H9 (cell line): ENCODE results near the gene ACSM4. TPM values are rescaled to one million over a fixed set of nuclear protein-coding genes. Genes with fewer than 3 reads are reported as not detected.

ENCODE experiments used
- DNase-seq: peaks from one replicate; pipeline ENCODE4 v3.0.0-alpha.2; 2017
- H2AFZ ChIP-seq: one replicate; pipeline ENCODE4 v1.6.1; 2013; ENCODE audit warnings: mild to moderate bottlenecking, low read length, control low read depth, moderate library complexity
- H2AK5ac ChIP-seq: 2 replicates; pipeline ENCODE4 v1.6.1; 2013; ENCODE audit warnings: low read length, control low read depth, mixed read lengths; ENCODE audit not compliant: insufficient read length
- H2BK120ac ChIP-seq: one replicate; pipeline ENCODE4 v1.6.1; 2013; ENCODE audit warnings: low read depth, mild to moderate bottlenecking, low read length, control low read depth, inconsistent platforms; ENCODE audit not compliant: poor library complexity, severe bottlenecking
- H2BK12ac ChIP-seq: 2 replicates; pipeline ENCODE4 v1.6.1; 2013; ENCODE audit warnings: low read length, control low read depth, mixed read lengths, low read depth; ENCODE audit not compliant: insufficient read length
- H2BK15ac ChIP-seq: 2 replicates; pipeline ENCODE4 v1.6.1; 2013; ENCODE audit warnings: low read depth, low read length, control low read depth
- H2BK20ac ChIP-seq: one replicate; pipeline ENCODE4 v1.6.1; 2013; ENCODE audit warnings: low read depth, mild to moderate bottlenecking, low read length, control low read depth, inconsistent platforms; ENCODE audit not compliant: poor library complexity, severe bottlenecking
- H2BK5ac ChIP-seq: 2 replicates; pipeline ENCODE4 v1.6.1; 2013; ENCODE audit warnings: low read length, control low read depth, mixed read lengths; ENCODE audit not compliant: insufficient read length
- H3K14ac ChIP-seq: 2 replicates; pipeline ENCODE4 v1.6.1; 2013; ENCODE audit warnings: low read length, control low read depth; ENCODE audit not compliant: insufficient read depth
- H3K18ac ChIP-seq: 2 replicates; pipeline ENCODE4 v1.6.1; 2013; ENCODE audit warnings: low read depth, mild to moderate bottlenecking, mixed read lengths, low read length, control low read depth; ENCODE audit not compliant: insufficient read length
- H3K23ac ChIP-seq: 2 replicates; pipeline ENCODE4 v1.6.1; 2013; ENCODE audit warnings: low read length, control low read depth, mixed read lengths, low read depth; ENCODE audit not compliant: insufficient read length
- H3K23me2 ChIP-seq: 2 replicates; pipeline ENCODE4 v1.6.1; 2013; ENCODE audit warnings: low read depth, mild to moderate bottlenecking, mixed read lengths, low read length, control low read depth; ENCODE audit not compliant: insufficient read length, poor library complexity, severe bottlenecking
- H3K27ac ChIP-seq: 2 replicates; pipeline ENCODE4 v1.5.1; 2013; ENCODE audit warnings: low read length, control low read depth, mixed read lengths, low read depth; ENCODE audit not compliant: insufficient read length
- H3K27me3 ChIP-seq: 2 replicates; pipeline ENCODE4 v1.6.1; 2013; ENCODE audit warnings: low read length, control low read depth, inconsistent platforms; ENCODE audit not compliant: insufficient read depth
- H3K4ac ChIP-seq: 2 replicates; pipeline ENCODE4 v1.6.1; 2013; ENCODE audit warnings: low read depth, mild to moderate bottlenecking, control low read depth, inconsistent platforms, low read length, moderate library complexity
- H3K4me1 ChIP-seq: 2 replicates; pipeline ENCODE4 v1.6.1; 2013; ENCODE audit warnings: low read length, control low read depth, inconsistent platforms; ENCODE audit not compliant: insufficient read depth
- H3K4me2 ChIP-seq: 2 replicates; pipeline ENCODE4 v1.6.1; 2013; ENCODE audit warnings: low read length, control low read depth, mixed read lengths; ENCODE audit not compliant: insufficient read length, insufficient read depth
- H3K56ac ChIP-seq: 2 replicates; pipeline ENCODE4 v1.6.1; 2013; ENCODE audit warnings: low read depth, mild to moderate bottlenecking, mixed read lengths, low read length, control low read depth; ENCODE audit not compliant: insufficient read length
- H3K79me1 ChIP-seq: 2 replicates; pipeline ENCODE4 v1.6.1; 2013; ENCODE audit warnings: low read depth, mild to moderate bottlenecking, moderate library complexity, low read length, control low read depth, inconsistent platforms; ENCODE audit not compliant: insufficient read depth, poor library complexity, severe bottlenecking
- H3K79me2 ChIP-seq: 2 replicates; pipeline ENCODE4 v1.6.1; 2013; ENCODE audit warnings: low read length, control low read depth, inconsistent platforms; ENCODE audit not compliant: insufficient read depth
- H3K9ac ChIP-seq: 2 replicates; pipeline ENCODE4 v1.6.1; 2013; ENCODE audit warnings: low read length, control low read depth, mixed read lengths; ENCODE audit not compliant: insufficient read length; ENCODE audit errors: extremely low read depth
- H3K9me3 ChIP-seq: one replicate; pipeline ENCODE4 v1.6.1; 2013; ENCODE audit warnings: low read depth, low read length, inconsistent platforms; ENCODE audit not compliant: control insufficient read depth
- H3T11ph ChIP-seq: one replicate; pipeline ENCODE4 v1.6.1; 2013; ENCODE audit warnings: mild to moderate bottlenecking, low read length, control low read depth, inconsistent platforms
- H4K20me1 ChIP-seq: one replicate; pipeline ENCODE4 v1.6.1; 2013; ENCODE audit not compliant: control insufficient read depth, insufficient read length, insufficient read depth
- H4K5ac ChIP-seq: 2 replicates; pipeline ENCODE4 v1.6.1; 2013; ENCODE audit warnings: low read depth, mild to moderate bottlenecking, mixed read lengths, low read length, control low read depth; ENCODE audit not compliant: insufficient read length
- H4K8ac ChIP-seq: replicated peaks from 2 replicates; pipeline ENCODE4 v1.6.1; 2013; ENCODE audit warnings: low read length, control low read depth, mixed read lengths, low read depth; ENCODE audit not compliant: insufficient read length
- H4K91ac ChIP-seq: 2 replicates; pipeline ENCODE4 v1.6.1; 2013; ENCODE audit warnings: low read depth, mild to moderate bottlenecking, moderate library complexity, mixed read lengths, low read length, control low read depth; ENCODE audit not compliant: insufficient read length
- H3K27ac Mint-ChIP-seq, 3 experiments: 2 replicates in 2 of 3; 3 replicates in 1 of 3; pipeline ENCODE4 v1.8.0; 2020 to 2021; ENCODE audit warnings: mixed read lengths in 3 of 3, mild to moderate bottlenecking in 1 of 3, moderate library complexity in 1 of 3
- H3K27me3 Mint-ChIP-seq: 2 replicates; pipeline ENCODE4 v1.8.0; 2021; ENCODE audit warnings: low read depth, mild to moderate bottlenecking, moderate library complexity, mixed read lengths
- H3K36me3 Mint-ChIP-seq, 3 experiments: 2 replicates in 2 of 3; 3 replicates in 1 of 3; pipeline ENCODE4 v1.8.0; 2020 to 2021; ENCODE audit warnings: low read depth in 3 of 3, mixed read lengths in 3 of 3; ENCODE audit not compliant: insufficient read depth in 1 of 3
- H3K4me1 Mint-ChIP-seq, 2 experiments: 2 replicates each; pipeline ENCODE4 v1.8.0; 2020; ENCODE audit warnings: mixed read lengths in 2 of 2
- H3K4me3 Mint-ChIP-seq, 2 experiments: 2 replicates in 1 of 2; 3 replicates in 1 of 2; pipeline ENCODE4 v1.8.0; 2020 to 2021; ENCODE audit warnings: mild to moderate bottlenecking in 2 of 2, mixed read lengths in 2 of 2, moderate library complexity in 1 of 2
- H3K9me3 Mint-ChIP-seq, 2 experiments: 2 replicates in 1 of 2; 3 replicates in 1 of 2; pipeline ENCODE4 v1.8.0; 2020; ENCODE audit warnings: mild to moderate bottlenecking in 2 of 2, mixed read lengths in 2 of 2, moderate library complexity in 1 of 2
- CTCF ChIP-seq: fragments of 200-600 bp; sonication (generic); conservative IDR thresholded peaks from 3 replicates; pipeline ENCODE4 v1.8.0; 2021; ENCODE audit warnings: antibody characterized with exemption, mild to moderate bottlenecking
- WGBS: extraction: QIAGEN DNeasy Blood & Tissue Kit; methylation state at CpG from one replicate; pipeline ENCODE4 v1.1.7; 2013; ENCODE audit warnings: missing lambda C conversion rate, low lambda C conversion rate, mixed read lengths; ENCODE audit not compliant: insufficient read length; ENCODE audit errors: extremely low coverage; 5-methylcytosine and 5-hydroxymethylcytosine counted together
- total RNA-seq: library from RNA; stranded (reverse); gene quantifications from 2 replicates; pipeline ENCODE4 v1.2.1, GENCODE V29; 2021

ACSM4 gene
- total RNA-seq, 1 experiment from 2014 or later = not detected

GRCh38 chr12:7303230-7303629, 642 bp upstream of the ACSM4 start:
- Histone ChIP-seq H3K9ac (no peak overlapping the region), H2AFZ (no peak overlapping the region), H4K8ac (no peak overlapping the region), H3K56ac (no peak overlapping the region), H2BK5ac (no peak overlapping the region), H3K4ac (no peak overlapping the region), H3K4me1 (no peaks in the 10 kb centered on the region; the same call in 1 of the 2 replicates), H3K27me3 (no peaks in the 10 kb centered on the region), H2BK12ac (no peak overlapping the region), H3T11ph (no peak overlapping the region), H4K20me1 (no peaks in the 10 kb centered on the region), H4K5ac (no peak overlapping the region), H3K9me3 (no peaks in the 10 kb centered on the region), H2BK15ac (no peak overlapping the region), H3K79me1 (no peaks in the 10 kb centered on the region), H3K14ac (no peak overlapping the region), H3K23ac (no peak overlapping the region), H3K4me2 (no peak overlapping the region), H2BK20ac (no peak overlapping the region), H4K91ac (no peak overlapping the region), H2AK5ac (no peak overlapping the region), H3K23me2 (no peaks in the 10 kb centered on the region), H2BK120ac (no peak overlapping the region), H3K18ac (no peak overlapping the region), H3K27ac (no peak overlapping the region), H3K79me2 (no peaks in the 10 kb centered on the region)
- H3K9me3 Mint-ChIP-seq = no peaks in the 10 kb centered on the region
- H3K36me3 Mint-ChIP-seq = no peaks in the 10 kb centered on the region
- WGBS = no CpG with 5 or more reads among the region's 2 CpGs
- peaks cover 29 to 30% of the 10 kb centered on the region in 2 experiments for H3K4me1 Mint-ChIP-seq
- H3K4me3 Mint-ChIP-seq = no peak overlapping the region
- TF ChIP-seq CTCF = no peak
- H3K27me3 Mint-ChIP-seq = peaks cover 2% of the 10 kb centered on the region; the same call in 1 of the 2 replicates
- H3K27ac Mint-ChIP-seq = no peak overlapping the region
- DNase-seq = no peak
